D341Med (cell line): ENCODE results near the gene PIH1D1.

ENCODE experiments used
- DNase-seq: peaks from one replicate; pipeline ENCODE4 v3.0.0; 2012; ENCODE audit warnings: low spot score

Gene PIH1D1

DNA sequence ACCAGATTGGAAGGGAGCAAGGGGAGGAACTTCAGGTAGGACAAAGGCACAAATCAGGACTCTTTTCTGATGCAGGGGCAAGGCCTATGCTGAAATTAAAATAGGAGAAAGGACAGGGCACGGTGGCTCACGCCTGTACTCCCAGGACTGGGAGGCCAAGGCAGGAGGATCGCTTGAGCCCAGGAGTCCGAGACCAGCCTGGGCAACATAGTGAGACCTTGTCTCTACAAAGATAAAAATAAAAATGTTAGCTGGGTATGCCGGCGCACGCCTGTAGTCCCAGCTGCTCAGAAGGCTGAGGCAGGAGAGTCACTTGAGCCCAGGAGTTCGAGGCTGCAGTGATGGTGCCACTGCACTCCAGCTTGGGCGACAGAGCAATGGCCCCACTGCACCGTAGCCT is 15.9 kb downstream of the PIH1D1 start:
- DNase-seq = no peak

DNA sequence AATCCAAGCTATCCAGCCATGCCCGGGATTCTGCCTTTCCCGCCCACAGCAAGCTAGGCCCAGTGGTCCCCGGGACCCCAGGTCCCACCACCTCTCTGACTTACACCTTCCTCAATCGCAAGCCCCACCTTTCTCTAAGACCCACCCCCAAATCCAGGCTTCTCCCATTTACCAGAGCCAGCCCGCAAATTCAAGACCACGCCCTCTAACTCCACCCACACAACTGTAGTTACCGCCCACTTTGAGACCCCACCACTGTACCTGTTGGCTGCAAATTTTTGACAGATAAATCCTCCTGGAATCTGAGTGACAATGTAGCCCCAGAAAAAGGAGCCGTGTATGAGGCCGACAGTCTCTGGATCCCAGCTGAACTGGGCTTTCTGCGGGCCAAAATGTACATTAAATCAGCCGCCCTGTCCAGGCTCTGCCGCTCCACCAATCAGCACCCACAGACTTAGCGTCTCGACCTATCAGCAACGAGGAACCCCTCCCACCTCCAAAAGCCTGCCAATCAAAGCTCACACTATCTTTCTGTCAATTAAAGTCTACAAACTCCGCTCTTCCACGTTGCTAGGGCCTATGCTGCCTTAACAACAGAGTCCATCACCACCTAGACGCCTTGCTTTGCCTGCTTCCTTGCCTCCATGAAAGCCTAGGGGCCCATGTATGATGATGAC is 16.6 kb downstream of the PIH1D1 start:
- DNase-seq = no peak

GRCh38 chr19:49433240-49433901 is 18.2 kb downstream of the PIH1D1 start:
- no peak for DNase-seq

DNA sequence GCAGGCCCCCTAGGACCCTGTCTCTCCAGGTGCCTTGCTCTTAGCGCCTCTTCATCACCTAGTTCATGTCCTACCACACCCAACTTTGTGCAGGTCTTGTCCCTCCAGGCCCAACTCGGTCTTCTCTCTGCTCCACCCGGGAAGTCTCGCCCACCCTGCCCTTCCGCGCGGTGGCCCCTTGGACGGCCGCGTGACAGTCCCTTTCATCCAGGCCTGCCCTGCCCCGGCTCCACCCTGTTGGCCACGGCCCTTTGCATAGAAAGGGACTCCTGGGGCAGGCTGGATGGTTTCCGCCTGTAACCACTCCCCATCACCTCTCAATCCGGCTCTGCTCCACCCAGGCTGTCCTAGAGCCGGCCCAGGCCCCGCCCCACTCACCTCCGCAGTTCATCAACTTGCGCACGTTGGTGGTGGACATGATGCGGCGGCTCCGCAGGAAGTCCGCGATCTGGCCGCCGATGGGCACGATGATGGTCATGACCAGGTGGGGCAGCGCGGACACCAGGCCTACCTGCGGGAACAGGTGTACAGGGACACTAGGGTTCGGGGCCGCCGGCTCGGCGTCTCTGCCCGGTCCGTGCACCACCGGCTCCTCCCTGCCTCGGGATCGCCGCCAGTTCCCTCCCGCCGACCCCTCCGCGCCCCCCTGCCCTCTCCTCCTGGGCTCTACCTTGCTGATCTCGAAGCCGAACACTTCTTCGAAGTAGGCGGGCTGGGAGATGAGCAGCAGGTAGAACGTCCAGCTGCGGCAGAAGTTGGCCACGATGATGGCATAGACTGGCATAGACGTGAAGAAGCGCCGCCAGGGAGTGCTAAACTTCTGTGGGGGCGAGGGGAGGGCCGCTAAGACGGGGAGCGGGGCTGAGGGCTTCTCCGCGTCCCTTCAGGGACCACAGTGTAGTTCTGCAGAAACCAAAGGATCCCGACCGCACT is 19.2 kb downstream of the PIH1D1 start:
- no peak for DNase-seq

DNA sequence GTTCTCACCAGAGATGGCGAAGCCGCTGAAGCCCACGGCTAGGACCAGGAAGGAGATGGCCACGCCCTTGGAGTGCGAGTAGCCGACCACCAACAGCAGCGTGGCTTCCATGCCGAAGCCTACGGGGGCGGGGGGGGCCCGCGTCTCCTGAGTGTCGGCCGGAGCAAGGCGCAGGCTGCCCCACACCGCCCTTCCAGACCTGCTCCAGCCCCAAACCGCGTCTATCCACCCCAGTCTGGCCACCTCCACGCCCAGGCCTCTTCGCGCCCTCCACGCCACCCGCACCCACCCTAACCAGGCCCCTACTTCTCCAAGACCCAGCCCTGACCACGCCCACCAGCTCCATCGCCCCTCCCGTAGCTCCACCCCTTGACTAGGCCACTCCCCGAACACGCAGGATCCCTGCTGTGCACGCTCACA is 20.3 kb downstream of the PIH1D1 start:
- no peak for DNase-seq

DNA sequence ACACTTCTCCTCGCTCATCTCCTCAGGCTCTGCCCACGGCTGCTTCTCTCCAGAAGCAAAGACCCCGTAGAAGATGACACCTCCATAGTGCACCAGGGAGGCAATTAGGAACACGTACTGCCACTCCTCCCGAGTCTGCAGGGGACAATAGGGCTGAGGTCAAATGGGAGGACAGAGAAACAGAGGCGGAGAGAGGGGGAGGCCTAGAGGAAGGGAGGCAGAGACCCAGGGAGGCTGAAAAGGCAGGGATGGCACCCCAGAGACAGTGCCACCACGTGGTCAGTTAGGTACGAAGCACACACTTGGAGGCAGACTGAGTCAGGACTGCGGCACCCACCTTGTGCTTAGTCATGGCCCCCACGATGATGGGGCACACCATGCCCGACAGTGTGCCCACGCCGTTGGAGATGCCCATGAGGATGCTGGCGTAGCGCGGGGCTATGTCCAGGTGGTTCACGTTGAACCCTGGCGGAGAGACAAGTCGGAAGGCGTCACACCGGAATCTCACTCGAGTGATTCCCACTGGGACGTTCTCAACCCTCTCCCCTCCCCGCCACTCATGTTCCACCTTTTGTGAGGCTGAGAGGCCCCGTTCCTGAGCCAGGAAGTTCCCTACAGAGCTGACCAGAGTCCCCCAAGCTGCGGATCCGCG is 20.8 kb downstream of the PIH1D1 start:
- DNase-seq = no peak

- no peak for DNase-seq
Observed at GRCh38 chr19:49430172-49430677, 21.4 kb downstream of the PIH1D1 start.

- no peak for DNase-seq
Observed at GRCh38 chr19:49428547-49429451, 22.8 kb downstream of the PIH1D1 start.

GRCh38 chr19:49427855-49428546 is 23.6 kb downstream of the PIH1D1 start:
- DNase-seq = no peak

DNA sequence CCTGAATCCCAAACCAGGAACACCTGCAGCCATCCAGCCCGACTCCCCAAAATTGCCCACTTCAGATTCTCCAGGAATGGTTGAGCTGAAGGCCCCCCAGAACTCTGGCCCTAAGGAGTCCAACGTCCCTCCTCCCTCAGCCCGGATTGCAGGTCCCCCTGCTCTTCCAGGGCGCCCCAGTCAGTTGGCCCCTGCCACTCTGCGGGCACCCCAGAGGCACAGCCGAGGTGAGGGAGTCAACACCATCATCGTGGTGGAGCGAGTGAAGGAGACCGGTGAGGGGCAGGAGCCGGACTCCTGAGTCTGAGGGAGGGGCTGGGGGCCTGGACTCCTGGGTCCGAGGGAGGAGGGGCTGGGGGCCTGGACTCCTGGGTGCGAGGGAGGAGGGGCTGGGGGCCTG is 24.3 kb downstream of the PIH1D1 start:
- DNase-seq = no peak

- DNase-seq = no peak
Observed at GRCh38 chr19:49425922-49426592, 25.6 kb downstream of the PIH1D1 start.

GRCh38 chr19:49425178-49425577 is 26.4 kb downstream of the PIH1D1 start, which contains the start of gene GFY:
Gene GFY, plus strand, starts transcription at chr19:49425388. Its CDS starts 1,043 bp downstream, at chr19:49426431.
- no peak for DNase-seq

DNA sequence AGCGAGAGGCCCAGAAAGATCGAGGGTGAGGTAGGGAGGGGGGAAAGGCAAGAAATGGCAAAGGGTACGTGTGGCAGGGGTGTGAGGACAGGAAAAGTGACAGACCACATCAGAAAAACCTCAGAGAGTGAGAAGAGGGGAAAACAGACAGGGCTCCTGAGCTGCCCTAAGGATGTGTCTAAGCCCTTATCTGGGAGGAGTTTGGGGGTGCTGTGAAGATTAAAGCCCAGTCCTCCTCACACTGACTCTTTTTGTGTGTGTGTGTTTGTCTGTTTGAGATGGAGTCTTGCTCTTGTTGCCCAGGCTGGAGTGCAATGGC is 27.7 kb downstream of the PIH1D1 start:
- no peak for DNase-seq

DNA sequence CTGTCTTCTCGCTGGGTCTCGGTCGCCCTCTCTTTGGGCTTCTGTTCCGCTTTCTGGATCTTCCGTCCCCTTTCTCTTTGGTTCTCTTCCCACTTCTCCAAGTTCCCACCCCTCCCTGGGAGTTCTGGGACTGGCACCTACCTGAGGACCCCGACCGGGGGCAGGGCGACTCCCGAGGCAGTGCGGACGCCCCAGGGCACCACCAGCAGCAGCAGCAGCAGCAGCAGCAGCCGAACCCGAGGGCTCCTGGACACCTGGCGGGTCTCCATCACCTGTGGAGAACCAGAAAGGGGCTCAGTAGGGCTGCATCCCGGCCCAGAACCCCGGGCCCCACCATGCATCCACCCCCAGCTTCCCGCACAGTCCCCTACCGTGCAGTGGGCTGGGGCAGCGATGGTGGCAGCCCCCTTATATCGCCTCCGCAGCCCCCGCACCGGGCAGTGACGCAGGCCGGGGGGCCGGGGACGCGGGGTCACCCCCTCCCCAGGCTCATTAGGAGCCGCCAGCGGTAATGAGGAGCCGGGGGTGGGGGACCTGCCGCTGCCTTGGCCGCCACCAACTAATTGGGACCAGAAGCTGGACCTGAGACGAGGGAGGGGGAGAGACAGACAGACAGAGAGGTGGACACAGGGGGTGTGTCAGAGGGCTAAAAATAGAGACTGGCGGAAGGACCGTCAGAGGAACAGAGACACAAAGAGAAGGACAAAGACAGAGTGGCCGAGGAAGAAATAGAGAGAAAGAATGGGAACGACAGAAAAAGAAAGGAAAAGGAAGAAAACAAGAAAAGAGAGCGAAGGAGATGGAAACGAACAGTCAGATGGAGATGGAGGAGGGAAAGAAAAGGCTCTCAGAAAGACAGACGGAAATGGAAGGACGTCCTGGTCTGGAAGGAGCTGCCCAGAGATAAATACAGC is 28.3 kb downstream of the PIH1D1 start, which contains the start of gene PTH2:
PTH2 (minus strand) TSS at position 371 of the 914 bp plus-strand sequence; CDS start at position 269, 102 bp downstream.
- DNase-seq = no peak

DNA sequence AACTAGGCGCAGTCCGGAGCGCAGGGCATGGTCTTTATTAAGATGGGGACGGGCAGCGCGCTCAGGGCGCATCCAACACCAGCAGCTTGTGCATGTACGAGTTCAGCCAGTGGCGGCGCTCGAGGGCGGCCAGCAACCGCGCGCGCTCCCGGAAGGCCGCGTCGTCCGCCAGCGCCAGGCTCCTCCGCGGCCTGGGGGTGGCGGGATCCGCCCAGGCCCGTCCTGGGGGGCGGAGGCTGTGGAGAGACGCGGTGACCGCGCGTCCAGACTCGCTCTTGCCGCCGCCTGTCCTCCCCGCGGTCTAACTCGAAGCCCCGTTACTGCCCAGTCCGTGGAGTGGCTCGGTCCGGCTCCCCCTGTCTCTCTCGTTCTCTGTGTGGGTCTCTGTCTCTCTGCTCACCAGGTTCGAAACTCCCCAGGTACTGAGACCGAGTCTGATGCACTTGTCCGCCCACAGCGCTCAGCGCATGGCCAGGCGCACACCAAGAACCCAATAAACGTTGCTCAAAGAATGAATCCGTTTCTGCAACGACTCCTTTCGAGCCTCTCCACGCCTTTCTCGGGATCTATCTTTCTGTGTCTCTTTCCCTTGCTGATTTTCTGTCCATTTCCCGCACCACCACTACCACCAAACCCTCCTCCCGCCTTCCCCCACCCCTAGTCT is 29.1 kb downstream of the PIH1D1 start:
- peak; percentile 71 for DNase-seq

DNA sequence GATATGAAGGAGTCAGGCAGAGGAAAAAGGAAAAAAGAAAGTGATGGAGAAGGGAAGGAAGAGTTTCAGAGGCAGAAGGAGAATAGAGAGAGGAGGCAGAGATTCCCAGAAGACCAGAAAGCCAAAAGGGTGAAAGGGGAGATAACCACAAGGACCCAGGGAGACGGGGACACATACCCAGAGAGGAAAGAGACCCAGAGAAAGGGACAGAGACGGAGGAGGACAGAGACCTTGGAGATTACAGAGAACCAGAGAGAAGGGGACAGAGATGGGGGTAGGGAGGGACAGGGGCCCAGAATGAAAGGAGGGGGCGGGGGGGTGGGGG is 29.8 kb downstream of the PIH1D1 start:
- no peak for DNase-seq

- peak; percentile 94 for DNase-seq
Observed at GRCh38 chr19:49421039-49421877, 30.4 kb downstream of the PIH1D1 start.
